IPS-15b (cell line): ENCODE measurements around the gene APBB1.

ENCODE experiments used
- H3K27me3 ChIP-seq: one replicate; pipeline ENCODE4 v1.6.1; 2013; ENCODE audit warnings: low read length; ENCODE audit not compliant: control insufficient read depth, insufficient read depth
- H3K36me3 ChIP-seq: one replicate; pipeline ENCODE4 v1.6.1; 2013; ENCODE audit warnings: low read length; ENCODE audit not compliant: control insufficient read depth, insufficient read depth
- H3K4me1 ChIP-seq: one replicate; pipeline ENCODE4 v1.6.1; 2013; ENCODE audit warnings: mild to moderate bottlenecking, low read length; ENCODE audit not compliant: control insufficient read depth, insufficient read depth
- H3K4me3 ChIP-seq: one replicate; pipeline ENCODE4 v1.5.1; 2013; ENCODE audit warnings: low read depth, low read length
- H3K9ac ChIP-seq: one replicate; pipeline ENCODE4 v1.6.1; 2013; ENCODE audit warnings: low read depth, mild to moderate bottlenecking, low read length
- H3K9me3 ChIP-seq: one replicate; pipeline ENCODE4 v1.6.1; 2013; ENCODE audit warnings: mild to moderate bottlenecking, low read length; ENCODE audit not compliant: control insufficient read depth, insufficient read depth

The APBB1 gene

DNA sequence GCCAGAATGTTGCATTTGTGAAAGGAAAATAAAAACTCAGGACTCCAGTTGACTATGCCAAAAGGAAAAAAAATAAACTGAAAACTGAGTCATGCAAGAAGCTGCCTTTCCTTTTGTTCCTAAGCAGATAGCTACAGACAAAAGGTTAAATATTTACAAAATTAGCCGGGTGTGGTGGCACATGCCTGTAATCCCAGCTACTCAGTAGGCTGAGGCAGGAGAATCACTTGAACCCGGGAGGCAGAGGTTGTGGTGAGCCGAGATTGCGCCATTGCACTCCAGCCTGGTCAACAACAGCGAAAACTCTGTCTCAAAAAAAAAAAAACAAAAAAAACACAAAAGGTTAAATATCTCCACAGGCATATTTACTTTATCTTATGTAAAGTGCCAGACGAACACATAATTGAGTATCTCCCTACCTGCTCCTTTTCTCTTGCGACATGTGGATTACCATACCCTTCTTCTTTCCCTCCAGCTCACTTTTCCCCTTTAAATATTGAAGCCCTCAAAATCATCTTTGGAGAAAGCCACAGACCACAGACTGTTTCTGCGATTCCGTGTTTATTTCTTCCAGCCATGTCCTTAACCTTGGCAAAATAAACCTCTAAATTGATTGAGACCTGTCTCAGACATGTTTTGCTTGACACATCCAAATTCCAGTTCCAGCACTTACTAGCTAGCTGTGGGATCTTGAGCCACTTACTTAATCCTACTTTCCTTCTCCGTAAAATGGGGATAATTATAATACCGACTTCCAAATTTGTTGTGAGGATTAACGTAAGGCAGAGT, 30.9 kb downstream of the APBB1 start:
- Histone ChIP-seq H3K27me3 (peaks cover 6% of the 10 kb centered on the region), H3K4me3 (no peak overlapping the region), H3K4me1 (peaks cover 5% of the 10 kb centered on the region), H3K36me3 (no peaks in the 10 kb centered on the region), H3K9ac (no peak overlapping the region), H3K9me3 (no peaks in the 10 kb centered on the region)

- no peak overlapping the region for H3K4me3 ChIP-seq
- no peaks in the 10 kb centered on the region for H3K36me3 ChIP-seq
Observed at GRCh38 chr11:6385046-6385777, 33.7 kb downstream of the APBB1 start.

GRCh38 chr11:6378640-6378989, 40.3 kb downstream of the APBB1 start:
- Histone ChIP-seq H3K9ac (no peak overlapping the region), H3K9me3 (no peaks in the 10 kb centered on the region), H3K27me3 (no peaks in the 10 kb centered on the region), H3K36me3 (no peaks in the 10 kb centered on the region), H3K4me1 (peaks cover 11% of the 10 kb centered on the region), H3K4me3 (no peak overlapping the region)

More at GRCh38 chr11:6385046-6385777, 33.7 kb downstream of the APBB1 start:
- Histone ChIP-seq H3K4me1 (peaks cover 14% of the 10 kb centered on the region), H3K9me3 (no peaks in the 10 kb centered on the region), H3K27me3 (no peaks in the 10 kb centered on the region), H3K9ac (no peak overlapping the region)

DNA sequence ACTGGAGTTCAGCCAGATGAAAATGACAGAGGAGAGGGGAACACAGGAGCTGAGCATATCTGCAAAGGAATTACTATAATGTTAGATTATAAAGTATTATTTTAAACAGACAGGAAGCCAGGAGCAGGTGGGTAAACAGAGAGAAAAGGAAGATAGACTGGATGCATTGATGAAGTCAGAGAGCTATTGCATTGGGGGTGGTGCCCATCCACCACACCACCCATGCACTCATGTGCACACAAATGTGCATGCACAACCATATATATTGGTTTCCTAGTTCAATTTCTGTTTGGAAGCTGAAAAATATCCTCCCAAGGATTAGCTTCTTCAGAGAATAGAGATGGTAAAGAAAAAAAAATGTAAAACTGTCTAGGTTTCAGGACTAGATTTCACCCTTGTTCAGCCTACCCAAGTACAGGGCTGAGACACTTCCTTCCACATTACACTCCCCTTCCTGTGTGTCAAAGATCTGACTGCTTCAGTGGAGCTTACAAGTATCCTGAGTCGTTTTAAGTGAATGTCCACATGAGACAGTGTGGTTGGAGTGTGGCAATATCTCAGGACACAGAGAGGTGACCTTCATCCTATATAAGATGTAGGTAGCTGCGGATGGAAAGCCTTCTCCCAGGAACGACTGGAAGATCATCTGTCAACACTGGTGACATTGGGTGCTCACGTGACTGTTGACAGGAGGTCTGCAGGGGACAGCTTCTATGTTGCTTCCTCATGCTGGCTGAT, 40.8 kb downstream of the APBB1 start:
- no peaks in the 10 kb centered on the region for H3K9me3 ChIP-seq
- no peaks in the 10 kb centered on the region for H3K36me3 ChIP-seq
- peaks cover 11% of the 10 kb centered on the region for H3K4me1 ChIP-seq
- no peak overlapping the region for H3K4me3 ChIP-seq
- no peaks in the 10 kb centered on the region for H3K27me3 ChIP-seq
- no peak overlapping the region for H3K9ac ChIP-seq

DNA sequence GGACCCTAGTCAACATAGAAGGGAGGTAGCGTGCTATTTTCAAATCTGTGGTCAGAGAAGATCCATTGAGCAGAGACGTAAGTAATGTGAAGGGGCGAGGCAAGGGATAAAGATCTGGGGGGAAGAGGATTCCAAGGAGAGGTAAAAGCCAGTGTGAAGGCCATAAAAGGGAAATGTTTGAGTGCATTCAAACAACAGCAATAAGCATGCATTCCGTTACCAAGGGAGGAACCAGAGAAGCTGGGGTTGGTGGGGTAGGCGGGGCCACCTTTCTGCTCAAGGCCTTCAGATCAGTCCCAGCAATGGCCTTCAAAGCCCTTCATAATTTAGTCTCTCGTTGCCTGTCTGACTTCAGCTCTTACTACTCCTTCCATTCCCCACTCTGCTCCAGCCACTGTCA, 47.1 kb downstream of the APBB1 start:
- H3K36me3 ChIP-seq = no peaks in the 10 kb centered on the region
- H3K9ac ChIP-seq = no peak overlapping the region
- H3K27me3 ChIP-seq = no peaks in the 10 kb centered on the region
- no peaks in the 10 kb centered on the region for H3K9me3 ChIP-seq
- no peak overlapping the region for H3K4me3 ChIP-seq
- H3K4me1 ChIP-seq = no peaks in the 10 kb centered on the region

DNA sequence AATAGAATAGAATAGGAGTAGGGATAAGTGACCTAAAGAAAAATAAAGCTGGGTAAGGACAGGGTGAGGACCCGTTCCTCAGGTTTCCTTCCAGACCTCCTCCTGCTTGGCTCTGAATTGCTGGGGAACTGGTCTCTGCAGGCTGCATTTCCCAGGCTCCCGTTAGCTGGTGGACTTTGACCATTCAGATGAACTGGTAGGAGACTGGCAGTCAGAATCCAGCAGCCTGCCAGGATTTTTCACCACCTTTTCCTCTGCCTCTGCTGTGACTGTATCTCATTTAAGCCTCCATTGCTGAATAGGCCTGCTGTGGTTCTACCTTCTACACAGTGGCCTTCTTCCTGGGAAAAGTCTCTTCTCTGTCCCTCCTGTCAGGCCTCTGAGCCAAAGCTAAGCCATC, 53.2 kb downstream of the APBB1 start:
- H3K27me3 ChIP-seq = no peaks in the 10 kb centered on the region
- no peaks in the 10 kb centered on the region for H3K36me3 ChIP-seq
- no peak overlapping the region for H3K4me3 ChIP-seq
- H3K4me1 ChIP-seq = no peaks in the 10 kb centered on the region
- H3K9me3 ChIP-seq = no peaks in the 10 kb centered on the region
- no peak overlapping the region for H3K9ac ChIP-seq

GRCh38 chr11:6362873-6363678, 55.8 kb downstream of the APBB1 start:
- Histone ChIP-seq H3K4me3 (no peak overlapping the region), H3K4me1 (no peaks in the 10 kb centered on the region), H3K36me3 (no peaks in the 10 kb centered on the region), H3K27me3 (no peaks in the 10 kb centered on the region), H3K9me3 (no peaks in the 10 kb centered on the region), H3K9ac (no peak overlapping the region)

DNA sequence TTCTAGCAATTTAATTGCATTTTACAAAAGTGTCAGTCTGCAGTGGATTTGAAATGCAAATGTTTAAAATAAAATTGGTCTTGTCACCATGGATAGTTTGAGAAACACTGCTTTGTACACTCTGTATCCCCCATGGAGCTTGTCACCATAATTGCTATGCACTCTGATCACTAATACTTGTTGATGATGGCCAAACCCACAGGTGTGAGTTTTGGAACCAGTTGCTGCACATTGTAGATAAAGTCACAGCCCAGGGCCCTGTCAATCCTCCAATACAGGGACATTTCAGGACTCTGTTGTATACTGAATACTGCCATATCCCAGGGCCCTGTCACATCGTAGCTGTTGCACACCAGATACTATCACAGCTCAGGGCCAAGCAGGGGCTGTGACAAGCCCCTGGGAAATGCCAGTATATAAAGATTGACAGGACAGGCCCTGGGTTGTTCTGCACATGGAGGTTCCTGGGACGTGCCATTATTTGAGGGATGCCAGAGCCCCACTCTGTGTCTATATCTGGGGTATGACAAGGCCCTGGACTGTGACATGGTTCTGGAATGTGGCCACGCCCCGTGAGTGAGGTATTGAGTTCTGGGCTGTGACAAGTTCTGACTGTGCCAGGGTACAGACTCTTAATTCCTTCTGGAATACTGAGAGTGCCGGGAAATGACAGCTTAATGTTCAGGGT, 56.6 kb downstream of the APBB1 start:
- Histone ChIP-seq H3K27me3 (no peaks in the 10 kb centered on the region), H3K4me1 (no peaks in the 10 kb centered on the region), H3K9me3 (no peaks in the 10 kb centered on the region), H3K36me3 (no peaks in the 10 kb centered on the region), H3K4me3 (no peak overlapping the region), H3K9ac (no peak overlapping the region)

- Histone ChIP-seq H3K4me1 (no peaks in the 10 kb centered on the region), H3K9ac (no peak overlapping the region), H3K4me3 (no peak overlapping the region), H3K36me3 (no peaks in the 10 kb centered on the region), H3K27me3 (no peaks in the 10 kb centered on the region), H3K9me3 (no peaks in the 10 kb centered on the region)
Observed at GRCh38 chr11:6360183-6360582, 58.7 kb downstream of the APBB1 start.

GRCh38 chr11:6357222-6357621, 61.7 kb downstream of the APBB1 start:
- H3K36me3 ChIP-seq = no peaks in the 10 kb centered on the region
- no peak overlapping the region for H3K4me3 ChIP-seq

More at GRCh38 chr11:6357222-6357621, 61.7 kb downstream of the APBB1 start:
- Histone ChIP-seq H3K4me1 (peaks cover 2% of the 10 kb centered on the region), H3K27me3 (no peaks in the 10 kb centered on the region), H3K9ac (no peak overlapping the region), H3K9me3 (no peaks in the 10 kb centered on the region)
